ENCODE measurements around the gene MBOAT7. TPM values are rescaled to one million over a fixed set of nuclear protein-coding genes. Genes with fewer than 3 reads are reported as not detected.

The MBOAT7 gene
- total and polyA plus RNA-seq, 2 of the 4 experiments (the other 2 are of a cell fraction), result 11.3 to 121 TPM

GRCh38 chr19:54218960-54219661 is 29.7 kb upstream of the MBOAT7 start:
- intact Hi-C loops (cut with micrococcal nuclease) (no loop called here), dilution Hi-C loops (cut with HindIII; ENCODE audit: low sequenced_read_pairs, unreplicated experiment) (no loop called here), in situ Hi-C loops (cut with MboI; ENCODE audit: low sequenced_read_pairs) (no loop called here)
- ATAC-seq (ENCODE audit: low read depth), result no peak
- H3K4ac ChIP-seq (ENCODE audit: low read depth, low read length), result no peak overlapping the region
- DNase-seq, result no peak
- H2BK20ac ChIP-seq (ENCODE audit: low read depth, low read length), result no peak overlapping the region
- H4K8ac ChIP-seq (ENCODE audit: low read depth in 2 of 2, low read length in 2 of 2), result no peak overlapping the region
- H2AK9ac ChIP-seq (replicated peaks; ENCODE audit: low read depth, low read length, poor library complexity), result no peak overlapping the region
- no peak overlapping the region for H2BK5ac ChIP-seq (ENCODE audit: low read depth, low read length, poor library complexity, severe bottlenecking)
- no peak overlapping the region for H2AK5ac ChIP-seq (ENCODE audit: low read depth, low read length)
- no peak overlapping the region for H2BK120ac ChIP-seq (ENCODE audit: low read depth, low read length)
- H3K27me3 ChIP-seq (ENCODE audit: control insufficient read depth, insufficient read depth, low read length), result peaks cover 9% of the 10 kb centered on the region; the same call in 1 of the 2 replicates
- ChIA-PET CTCF (no interaction called here), POLR2A (ENCODE audit: unreplicated experiment) (no interaction called here)
- no peak overlapping the region for H3K9ac ChIP-seq (ENCODE audit: low read depth, low read length)
- no peak overlapping the region for H3K14ac ChIP-seq (replicated peaks; ENCODE audit: low read depth, low read length)
- no peaks in the 10 kb centered on the region for H3K9me1 ChIP-seq (ENCODE audit: insufficient read depth, low read length)
- H2AFZ ChIP-seq (replicated peaks; ENCODE audit: low read length, poor library complexity), result no peak overlapping the region
- no peaks in the 10 kb centered on the region for H3K4me1 ChIP-seq (ENCODE audit: control insufficient read depth, insufficient read depth, low read length)
- no peak overlapping the region for H2BK15ac ChIP-seq (ENCODE audit: low read depth, low read length)
- no peak overlapping the region for H4K5ac ChIP-seq (ENCODE audit: low read depth, low read length)
- H3K27ac ChIP-seq (ENCODE audit: insufficient read depth, low read length), result no peak overlapping the region
- no peak overlapping the region for H3K18ac ChIP-seq (ENCODE audit: low read depth, low read length)
- no peak overlapping the region for H3K23ac ChIP-seq (ENCODE audit: low read depth, low read length)
- TF ChIP-seq SMC3 (IDR thresholded peaks at IDR 0.05; ENCODE audit: low read depth, low read length) (no peak), RFX5 (IDR thresholded peaks at IDR 0.05; ENCODE audit: low read depth, low read length) (no peak), POLR2A (IDR thresholded peaks at IDR 0.05; ENCODE audit: low read depth, low read length) (no peak), CEBPB (IDR thresholded peaks at IDR 0.05; ENCODE audit: low read depth, low read length) (no peak), FOS (IDR thresholded peaks at IDR 0.05; ENCODE audit: low read depth, low read length) (no peak), MAZ (IDR thresholded peaks at IDR 0.05; ENCODE audit: borderline replicate concordance, low read depth, low read length) (no peak), MXI1 (IDR thresholded peaks at IDR 0.05; ENCODE audit: borderline replicate concordance, low read depth, low read length) (no peak), NFE2L2 (IDR thresholded peaks at IDR 0.05; ENCODE audit: low read depth, low read length) (no peak), CHD1 (IDR thresholded peaks at IDR 0.05; ENCODE audit: low read depth, low read length) (no peak), RCOR1 (IDR thresholded peaks at IDR 0.05; ENCODE audit: insufficient replicate concordance, low read length) (no peak), USF2 (IDR thresholded peaks at IDR 0.05; ENCODE audit: low read depth, low read length) (no peak), RAD21 (IDR thresholded peaks at IDR 0.05; ENCODE audit: low read length) (no peak)
- no peaks in the 10 kb centered on the region for H3K36me3 ChIP-seq (ENCODE audit: control insufficient read depth, insufficient read depth, low read length)
- H3K4me3 ChIP-seq (ENCODE audit: insufficient read depth, low read depth, low read length), result no peak overlapping the region
- H3K79me1 ChIP-seq (ENCODE audit: low read depth in 1 of 2, low read length in 2 of 2), result no peaks in the 10 kb centered on the region
- H3K9me3 ChIP-seq (ENCODE audit: control insufficient read depth, insufficient read depth, low read length), result no peaks in the 10 kb centered on the region
- H4K91ac ChIP-seq (ENCODE audit: insufficient read depth, low read depth, low read length), result no peak overlapping the region
- no peak overlapping the region for H3K4me2 ChIP-seq (ENCODE audit: low read depth, low read length)
- H4K20me1 ChIP-seq (ENCODE audit: insufficient read depth, low read length), result no peaks in the 10 kb centered on the region
- no peak overlapping the region for H3K56ac ChIP-seq (ENCODE audit: extremely low read depth, insufficient read depth, low read length)
- no TSS peak for BruUV-seq (replicated peaks)
- WGBS, 2 experiments (ENCODE audit: extremely low coverage in 2 of 2, insufficient read length in 1 of 2), result 94% methylated on average over 6 of the region's 27 CpGs; no CpG with 5 or more reads in 1 of the 2 experiments

Measured in IMR-90 (cell line).